SK-N-SH (cell line): ENCODE data around the gene BBS9. TPM values are rescaled to one million over a fixed set of nuclear protein-coding genes. Genes with fewer than 3 reads are reported as not detected.

ENCODE experiments used
- CTCF ChIA-PET: fragments of 300-600, 350-600 bp; formaldehyde crosslinking; extraction: SDS; loops from one replicate; lab custom pipeline; 2021; lab: Yijun Ruan, JAX
- POLR2A ChIA-PET: fragments of 350-600 bp; sonication (Branson Sonifier 250); formaldehyde crosslinking; extraction: SDS; loops from one replicate; lab custom pipeline; 2020; ENCODE audit warnings: antibody characterized with exemption, inconsistent platforms; lab: Yijun Ruan, JAX
- DNase-seq: peaks from one replicate; pipeline ENCODE4 v3.0.0; 2012
- H2AFZ ChIP-seq: fragments of 200-600 bp; sonication (generic); 2 replicates; pipeline ENCODE4 v1.8.1; 2016; ENCODE audit warnings: antibody characterized with exemption, mild to moderate bottlenecking, low read depth
- H3F3A ChIP-seq: fragments of 200-600 bp; sonication (generic); replicated peaks from 2 replicates; pipeline ENCODE3; 2016; ENCODE audit warnings: antibody characterized with exemption, mild to moderate bottlenecking; ENCODE audit not compliant: insufficient read depth
- H3K27ac ChIP-seq, 2 experiments: fragments of 200-500 bp in 1 of 2; fragments of 200-600 bp in 1 of 2; sonication (Bioruptor generic) in 1 of 2; sonication (generic), shearing (Covaris generic) in 1 of 2; 2 replicates each; pipeline versions ENCODE4 v1.5.1 to v1.6.1; 2014 to 2016; ENCODE audit warnings: low read depth in 2 of 2, inconsistent platforms in 1 of 2, low read length in 1 of 2, mild to moderate bottlenecking in 1 of 2, mixed read lengths in 1 of 2
- H3K27me3 ChIP-seq: fragments of 200-600 bp; sonication (generic), shearing (Covaris generic); 2 replicates; pipeline ENCODE4 v1.6.1; 2016; ENCODE audit warnings: mixed run types; ENCODE audit not compliant: insufficient read depth
- H3K36me3 ChIP-seq, 2 experiments: fragments of 200-500 bp in 1 of 2; fragments of 200-600 bp in 1 of 2; sonication (Bioruptor generic) in 1 of 2; sonication (generic) in 1 of 2; replicated peaks in 1 of 2; 2 replicates each; pipeline versions ENCODE3 to v1.5.1; 2014 to 2016; ENCODE audit warnings: low read length in 1 of 2, mild to moderate bottlenecking in 1 of 2; ENCODE audit not compliant: insufficient read depth in 2 of 2, control insufficient read depth in 1 of 2
- H3K4me1 ChIP-seq, 2 experiments: fragments of 200-500 bp in 1 of 2; fragments of 200-600 bp in 1 of 2; sonication (Bioruptor generic) in 1 of 2; sonication (generic), shearing (Covaris generic) in 1 of 2; 2 replicates each; pipeline versions ENCODE4 v1.5.1 to v1.6.1; 2014 to 2016; ENCODE audit warnings: low read depth in 1 of 2, low read length in 1 of 2, mixed run types in 1 of 2; ENCODE audit not compliant: insufficient read depth in 2 of 2, control insufficient read depth in 1 of 2
- H3K4me2 ChIP-seq: fragments of 200-600 bp; sonication (generic), shearing (Covaris generic); 2 replicates; pipeline ENCODE4 v1.6.1; 2017; ENCODE audit warnings: mixed run types
- H3K4me3 ChIP-seq, 2 experiments: fragments of 200-500 bp in 1 of 2; fragments of 200-600 bp in 1 of 2; sonication (Bioruptor generic) in 1 of 2; sonication (generic), shearing (Covaris generic) in 1 of 2; 2 replicates each; pipeline versions ENCODE4 v1.5.1 to v1.8.1; 2014 to 2016; ENCODE audit warnings: low read depth in 2 of 2, inconsistent platforms in 1 of 2, low read length in 1 of 2, mild to moderate bottlenecking in 1 of 2, mixed read lengths in 1 of 2, moderate library complexity in 1 of 2
- H3K79me2 ChIP-seq: fragments of 200-600 bp; sonication (generic); 2 replicates; pipeline ENCODE4 v1.8.1; 2017; ENCODE audit warnings: mild to moderate bottlenecking; ENCODE audit not compliant: insufficient read depth
- H3K9ac ChIP-seq: fragments of 200-600 bp; sonication (generic); 2 replicates; pipeline ENCODE4 v1.6.1; 2017; ENCODE audit warnings: mixed run types
- H3K9me2 ChIP-seq: fragments of 200-600 bp; sonication (generic); 2 replicates; pipeline ENCODE4 v1.6.1; 2017; ENCODE audit warnings: mixed run types
- H3K9me3 ChIP-seq: fragments of 200-600 bp; sonication (generic); 2 replicates; pipeline ENCODE4 v1.6.1; 2017; ENCODE audit warnings: mixed run types, mild to moderate bottlenecking, moderate library complexity
- H4K20me1 ChIP-seq: fragments of 200-600 bp; sonication (generic); 2 replicates; pipeline ENCODE4 v1.6.1; 2017; ENCODE audit warnings: mild to moderate bottlenecking, mixed run types; ENCODE audit not compliant: insufficient read depth
- EP300 ChIP-seq, 2 experiments: IDR thresholded peaks; 2 replicates each; pipeline versions ENCODE4 v1.4.0 to v1.6.1; 2012; ENCODE audit warnings: borderline replicate concordance in 1 of 2, low read depth in 1 of 2, low read length in 1 of 2
- EZH2phosphoT487 ChIP-seq: fragments of 200-600 bp; sonication (generic); IDR thresholded peaks from 2 replicates; pipeline ENCODE4 v1.6.1; 2017; ENCODE audit warnings: low read depth, mixed run types, mild to moderate bottlenecking, antibody characterized with exemption, moderate library complexity, borderline replicate concordance
- FOXJ3 ChIP-seq: sonication (generic); formaldehyde crosslinking; IDR thresholded peaks from 2 replicates; pipeline ENCODE4 v1.5.1; 2020; ENCODE audit warnings: mild to moderate bottlenecking, missing genetic modification reagents
- FOXM1 ChIP-seq: IDR thresholded peaks from 2 replicates; pipeline ENCODE4 v1.4.0; 2012; ENCODE audit warnings: low read depth, mild to moderate bottlenecking
- GABPA ChIP-seq: IDR thresholded peaks from 2 replicates; pipeline ENCODE4 v1.4.0; 2012; ENCODE audit warnings: low read depth, mild to moderate bottlenecking
- GATA2 ChIP-seq: sonication (generic); formaldehyde crosslinking; IDR thresholded peaks from 2 replicates; pipeline ENCODE4 v1.5.0; 2020; ENCODE audit warnings: mild to moderate bottlenecking, missing genetic modification reagents
- JUND ChIP-seq: IDR thresholded peaks from 2 replicates; pipeline ENCODE4 v1.4.0; 2012
- MAX ChIP-seq: IDR thresholded peaks from 2 replicates; pipeline ENCODE4 v1.4.0; 2012; ENCODE audit warnings: low read depth
- MEF2A ChIP-seq: IDR thresholded peaks from 2 replicates; pipeline ENCODE4 v1.4.0; 2012; ENCODE audit warnings: low read depth, borderline replicate concordance
- MXI1 ChIP-seq: IDR thresholded peaks from 2 replicates; pipeline ENCODE4 v1.6.1; 2012; ENCODE audit warnings: mild to moderate bottlenecking, low read depth, low read length, improper control_type of control experiment
- POLR2AphosphoS5 ChIP-seq: IDR thresholded peaks from 2 replicates; pipeline ENCODE4 v1.6.1; 2012; ENCODE audit warnings: low read depth, low read length
- RAD21 ChIP-seq: IDR thresholded peaks from 2 replicates; pipeline ENCODE4 v1.6.1; 2012; ENCODE audit warnings: mild to moderate bottlenecking, low read length
- RCOR1 ChIP-seq: fragments of 150-350 bp; IDR thresholded peaks from 2 replicates; pipeline ENCODE4 v1.6.1; 2017; ENCODE audit warnings: antibody characterized with exemption, low read length
- RFX5 ChIP-seq: IDR thresholded peaks from 2 replicates; pipeline ENCODE4 v1.6.1; 2012; ENCODE audit warnings: mild to moderate bottlenecking, improper control_type of control experiment, low read length
- RXRA ChIP-seq: IDR thresholded peaks from 2 replicates; pipeline ENCODE4 v1.4.0; 2012; ENCODE audit warnings: low read depth, mild to moderate bottlenecking, borderline replicate concordance
- SMC3 ChIP-seq: IDR thresholded peaks from 2 replicates; pipeline ENCODE4 v1.6.1; 2012; ENCODE audit warnings: low read depth, low read length, improper control_type of control experiment
- WGBS: methylation state at CpG from one replicate; pipeline ENCODE4 v1.1.6; 2017; ENCODE audit warnings: low lambda C conversion rate; 5-methylcytosine and 5-hydroxymethylcytosine counted together
- polyA plus RNA-seq, 3 experiments: library from polyadenylated mRNA; depleted of rRNA; stranded (reverse); fragments of >200 nt; gene quantifications; 2 replicates each; pipeline ENCODE4 v1.2.3, GENCODE V29; 2012
- TF ChIP-seq, protein P1 (sequence below): IDR thresholded peaks from 2 replicates; pipeline ENCODE4 v1.4.0; 2012; ENCODE audit warnings: low read depth, borderline replicate concordance
- TF ChIP-seq, protein P2 (sequence below): fragments of 150-350 bp; IDR thresholded peaks from 2 replicates; pipeline ENCODE4 v1.6.1; 2016; ENCODE audit warnings: mild to moderate bottlenecking, low read depth, low read length

The BBS9 gene
- polyA plus RNA-seq, 1 of the 3 experiments (the other 2 are of a cell fraction): 7.5 TPM

DNA sequence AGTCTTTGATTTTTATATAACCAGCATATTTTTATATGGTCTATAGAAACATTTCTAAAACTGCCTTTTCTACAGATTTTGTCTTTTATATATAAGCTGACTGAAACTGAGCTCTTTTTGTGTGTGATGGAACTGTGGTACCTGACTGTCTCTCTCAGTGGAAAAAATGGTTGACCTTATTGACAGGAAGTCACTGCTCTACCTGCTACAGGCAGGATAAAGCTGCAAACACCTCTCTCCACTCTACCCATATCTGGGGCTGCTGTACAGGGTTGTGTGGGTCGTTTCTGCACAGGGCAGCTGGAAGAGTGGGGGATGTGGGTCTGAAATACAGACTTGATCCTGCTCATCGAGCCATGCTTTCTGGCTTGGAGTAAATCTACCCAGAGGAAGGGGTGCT lies 48.5 kb downstream of the BBS9 start:
- H3K27me3 ChIP-seq: no peaks in the 10 kb centered on the region
- H3K27ac ChIP-seq: no peak overlapping the region
- 38% methylated on average over 2 of the region's 2 CpGs for WGBS
- peaks cover 0 to 3% of the 10 kb centered on the region in 2 experiments; a peak in 2 of 4 replicates for H3K4me1 ChIP-seq
- ChIA-PET CTCF (interaction anchor here (0.6 to 2.9 kb wide), 4 partner anchors 65 to 755 kb away, joined by 3 to 10 read pairs (median 4); no protein-coding TSS in a partner anchor), POLR2A (no interaction called here)
- H4K20me1 ChIP-seq: no peaks in the 10 kb centered on the region
- no peaks in the 10 kb centered on the region for H3K9me3 ChIP-seq
- no peak for DNase-seq
- no peaks in the 10 kb centered on the region for H3K79me2 ChIP-seq
- no peak for TF ChIP-seq RFX5
- TF ChIP-seq MEF2A: no peak
- TF ChIP-seq FOXM1: no peak
- no peak for TF ChIP-seq MAX
- no peak for TF ChIP-seq GATA2 (CRISPR knock-in tag)
- TF ChIP-seq EP300 (IDR thresholded peaks at IDR 0.05; ENCODE audit: borderline replicate concordance in 1 of 2, low read depth in 1 of 2, low read length in 1 of 2): no peak
- TF ChIP-seq, protein P1, sequence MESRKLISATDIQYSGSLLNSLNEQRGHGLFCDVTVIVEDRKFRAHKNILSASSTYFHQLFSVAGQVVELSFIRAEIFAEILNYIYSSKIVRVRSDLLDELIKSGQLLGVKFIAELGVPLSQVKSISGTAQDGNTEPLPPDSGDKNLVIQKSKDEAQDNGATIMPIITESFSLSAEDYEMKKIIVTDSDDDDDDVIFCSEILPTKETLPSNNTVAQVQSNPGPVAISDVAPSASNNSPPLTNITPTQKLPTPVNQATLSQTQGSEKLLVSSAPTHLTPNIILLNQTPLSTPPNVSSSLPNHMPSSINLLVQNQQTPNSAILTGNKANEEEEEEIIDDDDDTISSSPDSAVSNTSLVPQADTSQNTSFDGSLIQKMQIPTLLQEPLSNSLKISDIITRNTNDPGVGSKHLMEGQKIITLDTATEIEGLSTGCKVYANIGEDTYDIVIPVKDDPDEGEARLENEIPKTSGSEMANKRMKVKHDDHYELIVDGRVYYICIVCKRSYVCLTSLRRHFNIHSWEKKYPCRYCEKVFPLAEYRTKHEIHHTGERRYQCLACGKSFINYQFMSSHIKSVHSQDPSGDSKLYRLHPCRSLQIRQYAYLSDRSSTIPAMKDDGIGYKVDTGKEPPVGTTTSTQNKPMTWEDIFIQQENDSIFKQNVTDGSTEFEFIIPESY: no peak
- TF ChIP-seq EZH2phosphoT487: no peak
- TF ChIP-seq, protein P2, sequence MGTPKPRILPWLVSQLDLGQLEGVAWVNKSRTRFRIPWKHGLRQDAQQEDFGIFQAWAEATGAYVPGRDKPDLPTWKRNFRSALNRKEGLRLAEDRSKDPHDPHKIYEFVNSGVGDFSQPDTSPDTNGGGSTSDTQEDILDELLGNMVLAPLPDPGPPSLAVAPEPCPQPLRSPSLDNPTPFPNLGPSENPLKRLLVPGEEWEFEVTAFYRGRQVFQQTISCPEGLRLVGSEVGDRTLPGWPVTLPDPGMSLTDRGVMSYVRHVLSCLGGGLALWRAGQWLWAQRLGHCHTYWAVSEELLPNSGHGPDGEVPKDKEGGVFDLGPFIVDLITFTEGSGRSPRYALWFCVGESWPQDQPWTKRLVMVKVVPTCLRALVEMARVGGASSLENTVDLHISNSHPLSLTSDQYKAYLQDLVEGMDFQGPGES: no peak
- no peak for TF ChIP-seq GABPA
- TF ChIP-seq MXI1: no peak
- no peak for TF ChIP-seq RXRA
- no peak for TF ChIP-seq FOXJ3
- TF ChIP-seq POLR2AphosphoS5: no peak
- TF ChIP-seq JUND: no peak
- TF ChIP-seq RCOR1: no peak
- TF ChIP-seq RAD21: no peak
- no peak for TF ChIP-seq SMC3
- H3K36me3 ChIP-seq: peaks cover 6 to 12% of the 10 kb centered on the region in 2 experiments
- no peak overlapping the region for H2AFZ ChIP-seq
- no peaks in the 10 kb centered on the region for H3F3A ChIP-seq
- no peaks in the 10 kb centered on the region for H3K9me2 ChIP-seq
- H3K9ac ChIP-seq: no peak overlapping the region
- H3K4me3 ChIP-seq: no peak overlapping the region
- no peak overlapping the region for H3K4me2 ChIP-seq
